LNCAP (cell line): ENCODE results near the gene MRO.

Experiments used
- CTCF ChIP-seq: fragments of 450-650 bp; IDR thresholded peaks from 2 replicates; pipeline ENCODE4 v1.5.1; 2017; ENCODE audit warnings: mild to moderate bottlenecking

MRO gene

GRCh38 chr18:50757358-50757757 lies 62.5 kb downstream of the MRO start:
- no peak for TF ChIP-seq CTCF

- TF ChIP-seq CTCF = no peak
These were observed 65.5 kb downstream of the MRO start for GRCh38 chr18:50754297-50754696.

GRCh38 chr18:50753311-50753710 lies 66.5 kb downstream of the MRO start:
- no peak for TF ChIP-seq CTCF

GRCh38 chr18:50751947-50752346 lies 67.9 kb downstream of the MRO start:
- no peak for TF ChIP-seq CTCF

GRCh38 chr18:50751490-50751889 lies 68.3 kb downstream of the MRO start:
- no peak for TF ChIP-seq CTCF

- TF ChIP-seq CTCF = no peak
These were observed 69.3 kb downstream of the MRO start for GRCh38 chr18:50750546-50750945.

- TF ChIP-seq CTCF = no peak
These were observed 69.9 kb downstream of the MRO start for GRCh38 chr18:50749945-50750344.

GRCh38 chr18:50749421-50749820 lies 70.4 kb downstream of the MRO start:
- no peak for TF ChIP-seq CTCF
